OCI-LY1 (cell line): ENCODE results near the gene ZNF831.

Experiments used
- H2AFZ ChIP-seq: fragments of 200-600 bp; sonication (generic), shearing (Covaris generic); 2 replicates; pipeline ENCODE4 v1.6.0; 2014; ENCODE audit warnings: antibody characterized with exemption, mild to moderate bottlenecking, low read length
- H3F3A ChIP-seq: fragments of 200-600 bp; sonication (generic), shearing (Covaris generic); 2 replicates; pipeline ENCODE4 v1.6.0; 2014; ENCODE audit warnings: mild to moderate bottlenecking, antibody characterized with exemption, low read length, moderate library complexity; ENCODE audit not compliant: insufficient read depth
- H3K27ac ChIP-seq: fragments of 200-600 bp; sonication (generic); 2 replicates; pipeline ENCODE4 v1.5.1; 2014; ENCODE audit warnings: low read length, mixed run types, mild to moderate bottlenecking, low read depth; ENCODE audit not compliant: poor library complexity, severe bottlenecking
- H3K27me3 ChIP-seq: fragments of 200-600 bp; sonication (generic); 2 replicates; pipeline ENCODE4 v1.6.0; 2014; ENCODE audit warnings: antibody characterized with exemption, mild to moderate bottlenecking, low read length, moderate library complexity; ENCODE audit not compliant: insufficient read depth
- H3K36me3 ChIP-seq: fragments of 200-600 bp; sonication (generic); 2 replicates; pipeline ENCODE4 v1.6.1; 2014; ENCODE audit warnings: mild to moderate bottlenecking, antibody characterized with exemption, low read length, moderate library complexity, mixed read lengths; ENCODE audit not compliant: insufficient read depth
- H3K4me1 ChIP-seq: fragments of 200-600 bp; sonication (generic); 2 replicates; pipeline ENCODE4 v1.5.1; 2014; ENCODE audit warnings: mild to moderate bottlenecking, low read length, moderate library complexity; ENCODE audit not compliant: insufficient read depth, severe bottlenecking
- H3K4me2 ChIP-seq: fragments of 200-600 bp; sonication (generic), shearing (Covaris generic); 2 replicates; pipeline ENCODE4 v1.6.1; 2014; ENCODE audit warnings: low read length
- H3K4me3 ChIP-seq: fragments of 200-600 bp; sonication (generic); 2 replicates; pipeline ENCODE4 v1.5.1; 2014; ENCODE audit warnings: low read length, low read depth, mild to moderate bottlenecking, mixed read lengths; ENCODE audit not compliant: poor library complexity, severe bottlenecking
- H3K79me2 ChIP-seq: fragments of 200-600 bp; shearing (Covaris generic); 2 replicates; pipeline ENCODE4 v1.6.1; 2016; ENCODE audit warnings: mixed run types, low read length, mixed read lengths; ENCODE audit not compliant: insufficient read depth
- H3K9ac ChIP-seq: fragments of 200-600 bp; sonication (generic), shearing (Covaris generic); 2 replicates; pipeline ENCODE4 v1.6.1; 2014; ENCODE audit warnings: mild to moderate bottlenecking, low read length, mixed read lengths
- H3K9me2 ChIP-seq: fragments of 200-600 bp; sonication (generic), shearing (Covaris generic); 2 replicates; pipeline ENCODE4 v1.6.1; 2014; ENCODE audit warnings: low read depth, mild to moderate bottlenecking, low read length, mixed read lengths
- H3K9me3 ChIP-seq: fragments of 200-600 bp; shearing (Covaris generic); 2 replicates; pipeline ENCODE4 v1.6.1; 2014; ENCODE audit warnings: low read length, mixed read lengths
- H4K20me1 ChIP-seq: fragments of 200-600 bp; sonication (generic), shearing (Covaris generic); 2 replicates; pipeline ENCODE4 v1.6.0; 2016; ENCODE audit warnings: mild to moderate bottlenecking, low read length; ENCODE audit not compliant: insufficient read depth
- EZH2 ChIP-seq: fragments of 200-600 bp; sonication (generic), shearing (Covaris generic); IDR thresholded peaks from 2 replicates; pipeline ENCODE4 v1.8.0; 2017; ENCODE audit warnings: borderline replicate concordance, mixed run types, mild to moderate bottlenecking, antibody characterized with exemption, low read length, moderate library complexity, mixed read lengths
- TF ChIP-seq, protein P1 (sequence below): fragments of 200-600 bp; sonication (generic), shearing (Covaris generic); IDR thresholded peaks from 2 replicates; pipeline ENCODE4 v1.5.1; 2017; ENCODE audit warnings: mild to moderate bottlenecking, antibody characterized with exemption, low read length, moderate library complexity, mixed read lengths

Gene ZNF831

DNA sequence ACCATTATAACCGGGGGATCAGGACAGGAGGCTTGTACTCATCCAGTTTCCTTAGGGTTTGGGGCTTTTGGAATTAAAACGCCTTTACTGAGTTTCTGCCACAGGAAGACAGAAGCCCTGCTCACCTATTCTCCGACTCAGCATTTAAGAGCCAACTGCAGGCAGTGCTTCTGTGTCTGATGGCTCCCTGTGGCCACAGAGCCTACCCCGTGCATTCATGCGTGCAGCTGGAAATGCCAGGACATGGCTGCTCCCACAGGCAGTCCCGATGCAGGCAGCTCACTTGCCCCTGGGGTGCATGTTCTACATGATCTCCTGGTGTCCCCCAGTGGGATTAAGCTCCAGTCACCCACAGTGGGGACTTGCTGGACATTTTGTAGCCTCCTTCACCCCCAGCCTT, 22.2 kb downstream of the ZNF831 start:
- Histone ChIP-seq H3K4me1 (no peaks in the 10 kb centered on the region), H3K36me3 (no peaks in the 10 kb centered on the region), H2AFZ (no peak overlapping the region), H3K4me2 (no peak overlapping the region), H3F3A (no peaks in the 10 kb centered on the region), H3K27ac (no peak overlapping the region), H3K27me3 (no peaks in the 10 kb centered on the region), H3K79me2 (no peaks in the 10 kb centered on the region), H3K9ac (no peak overlapping the region), H3K9me2 (no peaks in the 10 kb centered on the region), H4K20me1 (no peaks in the 10 kb centered on the region), H3K4me3 (no peak overlapping the region), H3K9me3 (no peaks in the 10 kb centered on the region)
- no peak for TF ChIP-seq EZH2
- TF ChIP-seq, protein P1, sequence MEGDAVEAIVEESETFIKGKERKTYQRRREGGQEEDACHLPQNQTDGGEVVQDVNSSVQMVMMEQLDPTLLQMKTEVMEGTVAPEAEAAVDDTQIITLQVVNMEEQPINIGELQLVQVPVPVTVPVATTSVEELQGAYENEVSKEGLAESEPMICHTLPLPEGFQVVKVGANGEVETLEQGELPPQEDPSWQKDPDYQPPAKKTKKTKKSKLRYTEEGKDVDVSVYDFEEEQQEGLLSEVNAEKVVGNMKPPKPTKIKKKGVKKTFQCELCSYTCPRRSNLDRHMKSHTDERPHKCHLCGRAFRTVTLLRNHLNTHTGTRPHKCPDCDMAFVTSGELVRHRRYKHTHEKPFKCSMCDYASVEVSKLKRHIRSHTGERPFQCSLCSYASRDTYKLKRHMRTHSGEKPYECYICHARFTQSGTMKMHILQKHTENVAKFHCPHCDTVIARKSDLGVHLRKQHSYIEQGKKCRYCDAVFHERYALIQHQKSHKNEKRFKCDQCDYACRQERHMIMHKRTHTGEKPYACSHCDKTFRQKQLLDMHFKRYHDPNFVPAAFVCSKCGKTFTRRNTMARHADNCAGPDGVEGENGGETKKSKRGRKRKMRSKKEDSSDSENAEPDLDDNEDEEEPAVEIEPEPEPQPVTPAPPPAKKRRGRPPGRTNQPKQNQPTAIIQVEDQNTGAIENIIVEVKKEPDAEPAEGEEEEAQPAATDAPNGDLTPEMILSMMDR = no peak

DNA sequence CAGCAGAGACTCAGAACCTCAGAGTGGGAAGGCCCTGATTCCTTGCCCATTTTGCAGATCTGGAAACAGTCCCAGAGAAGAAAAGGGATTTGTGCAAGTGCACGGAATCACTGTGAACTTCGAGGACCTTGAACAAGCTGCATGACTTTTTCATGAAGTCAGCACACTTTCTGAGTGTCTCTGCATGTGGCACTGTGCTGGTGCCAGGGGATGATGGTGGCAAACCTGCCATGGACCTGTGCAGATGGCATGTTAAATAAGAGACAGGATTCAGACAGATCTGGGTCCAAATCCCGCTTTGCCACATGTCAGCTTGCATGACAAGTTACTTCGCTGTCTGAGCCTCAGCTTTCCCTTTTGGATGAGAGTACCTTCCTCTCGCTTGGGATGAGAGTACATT, 26.8 kb downstream of the ZNF831 start:
- Histone ChIP-seq H3K27ac (no peak overlapping the region), H3F3A (no peaks in the 10 kb centered on the region), H2AFZ (no peak overlapping the region), H3K79me2 (no peaks in the 10 kb centered on the region), H3K9me3 (no peaks in the 10 kb centered on the region), H3K9ac (no peak overlapping the region), H4K20me1 (no peaks in the 10 kb centered on the region), H3K4me3 (no peak overlapping the region), H3K27me3 (no peaks in the 10 kb centered on the region; the same call in 1 of the 2 replicates), H3K4me2 (no peak overlapping the region), H3K4me1 (no peaks in the 10 kb centered on the region), H3K36me3 (no peaks in the 10 kb centered on the region), H3K9me2 (no peaks in the 10 kb centered on the region)
- TF ChIP-seq, protein P1 = no peak
- no peak for TF ChIP-seq EZH2

- H3K27me3 ChIP-seq = no peaks in the 10 kb centered on the region; the same call in 1 of the 2 replicates
- TF ChIP-seq, protein P1 = no peak
- no peak for TF ChIP-seq EZH2
- H3K9me3 ChIP-seq = no peaks in the 10 kb centered on the region
- H2AFZ ChIP-seq = no peak overlapping the region
- H3K4me3 ChIP-seq = no peak overlapping the region
- no peaks in the 10 kb centered on the region for H3F3A ChIP-seq
- H3K79me2 ChIP-seq = no peaks in the 10 kb centered on the region
- H3K9me2 ChIP-seq = no peaks in the 10 kb centered on the region
- H4K20me1 ChIP-seq = no peaks in the 10 kb centered on the region
- H3K27ac ChIP-seq = no peak overlapping the region
- no peak overlapping the region for H3K4me2 ChIP-seq
- no peaks in the 10 kb centered on the region for H3K4me1 ChIP-seq
- H3K9ac ChIP-seq = no peak overlapping the region
- no peaks in the 10 kb centered on the region for H3K36me3 ChIP-seq
Measured at GRCh38 chr20:59191036-59191755, 27.6 kb downstream of the ZNF831 start.
